Stimulated activated CD4-positive, alpha-beta T cell treated with anti-CD3 and anti-CD28 coated beads, TNF-alpha, amount 100 ng/mL, for 1 hour (primary cell): ENCODE results near the gene FRMD1.

ENCODE experiments used
- DNase-seq, 3 donors: peaks; one replicate each; pipeline ENCODE4 v3.0.0-alpha.2; 2020; ENCODE audit warnings: low read depth in 3 of 3, low spot score in 1 of 3

The FRMD1 gene

DNA sequence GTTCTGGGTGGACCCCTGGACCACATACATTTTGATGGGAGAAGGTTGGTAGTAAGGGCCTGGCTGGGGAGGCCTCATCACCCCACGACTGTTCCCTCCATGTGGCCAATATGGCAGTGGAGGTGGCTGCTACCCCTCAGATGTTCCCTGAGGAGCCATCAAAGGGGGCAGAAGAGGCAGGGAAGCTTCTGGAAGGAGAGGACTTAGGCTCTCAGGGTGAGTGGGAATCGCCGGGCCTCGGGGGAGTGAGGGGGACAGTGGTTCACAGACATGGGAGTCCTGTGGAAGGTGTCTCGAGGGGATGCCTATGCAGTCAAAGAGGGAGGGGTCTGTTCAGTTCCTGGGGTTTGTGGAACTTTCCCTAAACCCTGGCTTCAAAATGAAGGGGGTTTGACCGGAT, 32.9 kb upstream of the FRMD1 start:
- no peak for DNase-seq

DNA sequence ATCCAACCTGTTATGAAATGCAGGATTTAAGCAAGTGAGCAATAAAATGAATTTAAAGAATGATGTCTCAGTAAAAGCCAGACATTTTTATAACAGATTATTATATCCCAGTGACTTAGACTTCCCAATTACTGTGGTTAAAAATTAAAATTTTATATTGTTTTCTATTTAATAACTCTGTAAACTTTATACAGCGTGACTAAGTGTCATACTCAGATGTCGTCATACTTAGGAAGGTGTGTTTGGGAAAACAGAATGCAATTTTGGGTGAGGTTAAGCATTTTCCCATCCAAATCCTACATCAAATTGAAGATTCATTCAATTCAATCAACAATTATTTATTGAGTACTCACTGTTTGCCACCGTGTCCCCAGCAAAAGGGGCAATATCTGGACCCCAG, 31.4 kb upstream of the FRMD1 start:
- no peak for DNase-seq

GRCh38 chr6:168109171-168109570, 30.2 kb upstream of the FRMD1 start:
- DNase-seq: no peak

GRCh38 chr6:168107191-168107983, 28.4 kb upstream of the FRMD1 start:
- no peak for DNase-seq

DNA sequence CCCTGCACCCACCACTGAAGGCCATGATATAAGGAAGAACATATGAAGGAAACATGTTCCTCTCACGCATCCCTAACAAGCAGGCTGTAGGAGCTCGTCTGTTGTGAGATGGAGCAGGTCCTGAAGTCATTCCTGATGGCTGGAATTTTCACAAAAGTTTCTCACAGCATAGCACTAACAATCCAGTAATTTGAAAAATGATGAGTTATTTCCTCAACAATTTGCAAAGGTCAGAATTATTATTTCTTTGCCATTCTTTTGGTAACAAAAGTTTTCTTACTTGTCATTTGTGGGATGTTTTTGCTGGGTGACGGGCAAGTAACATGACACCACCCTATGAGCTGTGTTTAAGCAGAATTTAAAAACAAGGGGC, 27.6 kb upstream of the FRMD1 start:
- DNase-seq: no peak

GRCh38 chr6:168105813-168106632, 27.0 kb upstream of the FRMD1 start:
- DNase-seq: no peak

GRCh38 chr6:168104636-168105035, 25.6 kb upstream of the FRMD1 start:
- no peak for DNase-seq

GRCh38 chr6:168103050-168103830, 24.2 kb upstream of the FRMD1 start:
- DNase-seq: no peak

DNA sequence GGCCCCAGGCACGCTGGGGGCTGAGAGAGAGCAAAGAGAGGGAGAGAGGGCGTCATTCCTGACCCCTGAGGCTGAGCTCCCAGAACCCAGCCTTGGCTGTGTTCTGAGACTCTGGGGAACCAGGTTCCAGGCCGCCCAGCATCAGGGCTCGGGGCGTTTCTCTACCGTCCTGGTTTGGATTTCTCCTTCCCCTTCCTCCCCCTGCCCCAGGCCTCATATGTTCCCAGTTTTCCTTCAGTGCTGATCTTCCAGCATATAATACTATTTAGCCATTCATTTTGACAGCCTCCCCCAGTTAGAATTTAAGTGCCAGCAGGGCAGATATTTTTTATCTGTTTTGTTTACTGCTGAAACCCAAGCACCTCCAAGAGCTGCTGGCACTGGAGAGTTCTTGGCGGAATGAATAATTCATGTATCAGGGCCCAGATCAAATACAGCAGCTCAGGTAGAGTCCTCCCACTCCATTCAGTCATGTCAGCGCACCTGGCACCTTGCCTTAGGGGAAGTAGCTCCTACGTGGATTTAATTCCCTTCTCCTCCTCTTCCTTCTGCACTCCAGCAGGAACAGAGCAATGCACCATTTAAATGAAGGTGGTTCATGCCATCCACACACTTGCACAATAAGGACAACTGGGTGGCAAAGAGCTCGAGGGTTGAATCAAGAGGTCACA, 23.4 kb upstream of the FRMD1 start:
- no peak for DNase-seq

GRCh38 chr6:168101590-168102314, 22.7 kb upstream of the FRMD1 start:
- no peak for DNase-seq

DNA sequence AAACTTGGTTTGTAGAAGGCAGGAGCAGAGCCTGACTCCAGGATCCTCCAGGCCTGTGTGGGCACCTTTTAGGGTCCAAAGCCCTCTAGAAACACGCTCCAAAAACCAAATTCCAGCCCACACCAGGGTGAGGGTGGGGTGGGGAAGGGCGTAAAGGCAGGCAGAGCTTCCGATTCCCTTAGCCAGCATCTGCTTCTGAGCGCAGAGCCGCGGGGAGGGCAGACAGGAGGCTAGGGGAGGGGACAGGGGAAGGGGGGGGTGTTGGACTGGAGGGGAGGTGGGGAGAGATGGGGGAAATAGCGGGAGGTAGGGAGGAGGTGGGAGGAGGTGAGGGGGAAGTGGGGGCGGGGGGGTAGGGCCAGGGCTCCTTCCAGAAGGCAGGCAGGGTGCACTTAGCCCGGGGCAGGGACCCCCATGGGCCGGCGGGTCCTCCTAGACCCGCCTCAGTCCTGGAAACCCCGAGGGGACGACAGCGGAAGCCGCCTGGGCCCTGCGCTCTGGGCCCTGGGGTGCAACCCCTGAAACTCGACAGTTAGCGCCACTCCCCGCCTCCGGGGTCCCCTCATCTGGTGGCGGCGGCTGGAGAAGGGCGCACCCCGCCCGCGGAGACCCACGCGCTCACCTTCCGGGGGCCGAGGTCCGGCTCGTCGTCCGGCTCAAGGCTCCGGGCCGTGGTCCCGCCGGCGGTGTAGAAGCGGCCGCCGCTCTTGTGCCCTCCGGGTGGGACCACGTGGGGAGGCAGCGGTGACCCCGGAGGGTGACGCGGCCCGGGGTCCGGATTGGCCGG, 22.0 kb upstream of the FRMD1 start:
- DNase-seq: no peak

- DNase-seq: no peak
Observed at GRCh38 chr6:168100011-168100802, 21.2 kb upstream of the FRMD1 start.

GRCh38 chr6:168099201-168100010, 20.4 kb upstream of the FRMD1 start:
- DNase-seq: no peak

GRCh38 chr6:168098431-168098861, 19.4 kb upstream of the FRMD1 start:
- no peak for DNase-seq

GRCh38 chr6:168097621-168098430, 18.8 kb upstream of the FRMD1 start:
- DNase-seq: no peak

GRCh38 chr6:168097221-168097620, 18.2 kb upstream of the FRMD1 start:
- DNase-seq: no peak

DNA sequence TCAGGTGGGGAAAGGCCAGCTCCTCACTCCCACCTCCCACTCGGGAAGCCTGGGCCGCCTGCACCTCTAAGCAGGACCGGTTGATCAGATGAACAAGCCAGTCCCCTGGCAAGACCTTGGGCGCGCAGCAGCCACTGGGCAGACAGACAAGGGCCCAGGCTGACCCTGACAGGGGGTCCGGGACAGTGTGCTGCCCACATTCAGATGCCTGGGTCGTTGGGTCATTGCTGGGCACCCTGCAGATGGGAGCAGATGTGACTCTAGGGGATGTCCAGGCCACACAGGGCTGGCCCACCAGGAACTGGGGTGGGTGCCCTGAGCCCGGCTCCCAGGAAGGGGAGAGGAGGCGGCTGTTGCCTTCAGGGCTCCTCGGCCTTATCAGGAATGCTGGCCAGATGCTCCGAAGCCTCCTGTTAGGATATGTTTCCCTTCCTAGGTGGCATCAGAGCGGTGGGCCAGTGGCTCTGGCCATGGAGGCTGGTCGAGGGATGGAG, 17.3 kb upstream of the FRMD1 start:
- DNase-seq: no peak
